ACC112 (cell line): ENCODE data around the gene CREB1.

ENCODE experiments used
- H2AFZ ChIP-seq: fragments of 200-600 bp; sonication (generic); one replicate; pipeline ENCODE4 v1.6.0; 2017; ENCODE audit warnings: antibody characterized with exemption, low read length; ENCODE audit not compliant: unreplicated experiment
- H3K27ac ChIP-seq: fragments of 200-600 bp; sonication (generic); 2 replicates; pipeline ENCODE4 v1.5.1; 2014; ENCODE audit warnings: low read depth, mild to moderate bottlenecking, antibody characterized with exemption, low read length, moderate library complexity
- H3K27me3 ChIP-seq: fragments of 200-600 bp; sonication (generic); 2 replicates; pipeline ENCODE4 v1.6.1; 2014; ENCODE audit warnings: mild to moderate bottlenecking, antibody characterized with exemption, low read length, moderate library complexity, mixed read lengths; ENCODE audit not compliant: insufficient read depth
- H3K36me3 ChIP-seq: fragments of 200-600 bp; sonication (generic); 2 replicates; pipeline ENCODE4 v1.6.1; 2016; ENCODE audit warnings: mild to moderate bottlenecking, antibody characterized with exemption, low read length, moderate library complexity, mixed read lengths; ENCODE audit not compliant: insufficient read depth
- H3K4me1 ChIP-seq: fragments of 200-600 bp; sonication (generic); one replicate; pipeline ENCODE4 v1.6.1; 2016; ENCODE audit warnings: low read length, mixed read lengths; ENCODE audit not compliant: insufficient read depth, unreplicated experiment, control insufficient read depth
- H3K4me3 ChIP-seq: fragments of 200-600 bp; sonication (generic); 2 replicates; pipeline ENCODE4 v1.5.1; 2014; ENCODE audit warnings: mild to moderate bottlenecking, low read depth, low read length
- H3K79me2 ChIP-seq: fragments of 200-600 bp; sonication (generic); one replicate; pipeline ENCODE4 v1.6.0; 2016; ENCODE audit warnings: low read length; ENCODE audit not compliant: control insufficient read depth, unreplicated experiment, insufficient read depth

Gene CREB1

GRCh38 chr2:207523005-207523404 is 6.8 kb upstream of the CREB1 start:
- Histone ChIP-seq H3K27ac (no peak overlapping the region), H3K4me1 (peaks cover 16% of the 10 kb centered on the region), H2AFZ (no peak overlapping the region), H3K27me3 (no peaks in the 10 kb centered on the region), H3K79me2 (peaks cover 7% of the 10 kb centered on the region), H3K4me3 (no peak overlapping the region), H3K36me3 (peaks cover 6% of the 10 kb centered on the region)

- H3K27ac ChIP-seq, result no peak overlapping the region
- no peak overlapping the region for H2AFZ ChIP-seq
Measured at GRCh38 chr2:207525296-207525695, 4.5 kb upstream of the CREB1 start.

GRCh38 chr2:207528980-207529329 is 807 bp upstream of the CREB1 start:
- peaks cover 4% of the 10 kb centered on the region; the same call in 1 of the 2 replicates for H3K36me3 ChIP-seq
- H3K79me2 ChIP-seq, result peaks cover 52% of the 10 kb centered on the region
- H3K4me3 ChIP-seq, result peak overlapping the region; percentile 93
- peak overlapping the region; percentile 93 for H3K27ac ChIP-seq
- no peaks in the 10 kb centered on the region for H3K27me3 ChIP-seq
- peak overlapping the region; percentile 93 for H2AFZ ChIP-seq
- peaks cover 33% of the 10 kb centered on the region for H3K4me1 ChIP-seq

More at GRCh38 chr2:207525296-207525695, 4.5 kb upstream of the CREB1 start:
- Histone ChIP-seq H3K36me3 (peaks cover 6% of the 10 kb centered on the region; the same call in 1 of the 2 replicates), H3K4me3 (no peak overlapping the region), H3K27me3 (no peaks in the 10 kb centered on the region), H3K4me1 (peaks cover 22% of the 10 kb centered on the region), H3K79me2 (peaks cover 17% of the 10 kb centered on the region)

- peaks cover 43% of the 10 kb centered on the region for H3K4me1 ChIP-seq
- peaks cover 4% of the 10 kb centered on the region; the same call in 1 of the 2 replicates for H3K36me3 ChIP-seq
- H3K79me2 ChIP-seq, result peaks cover 66% of the 10 kb centered on the region
- H3K4me3 ChIP-seq, result peak overlapping the region; percentile 93
- H2AFZ ChIP-seq, result no peak overlapping the region
- H3K27ac ChIP-seq, result peak overlapping the region; percentile 93
- no peaks in the 10 kb centered on the region for H3K27me3 ChIP-seq
Measured at GRCh38 chr2:207530160-207531031, 634 bp downstream of the CREB1 start.

- H3K79me2 ChIP-seq, result peaks cover 74% of the 10 kb centered on the region
- H3K4me1 ChIP-seq, result peaks cover 40% of the 10 kb centered on the region
- H3K36me3 ChIP-seq, result no peaks in the 10 kb centered on the region
- no peaks in the 10 kb centered on the region for H3K27me3 ChIP-seq
- no peak overlapping the region for H2AFZ ChIP-seq
- H3K4me3 ChIP-seq, result peak overlapping the region; percentile 79
- H3K27ac ChIP-seq, result peak overlapping the region; percentile 91
Measured at GRCh38 chr2:207531032-207531952, 1.5 kb downstream of the CREB1 start.

- peaks cover 85% of the 10 kb centered on the region for H3K79me2 ChIP-seq
- H3K4me1 ChIP-seq, result peaks cover 31% of the 10 kb centered on the region
- no peaks in the 10 kb centered on the region for H3K27me3 ChIP-seq
- H3K36me3 ChIP-seq, result peaks cover 3% of the 10 kb centered on the region; the same call in 1 of the 2 replicates
- H2AFZ ChIP-seq, result no peak overlapping the region
- H3K27ac ChIP-seq, result no peak overlapping the region
- no peak overlapping the region for H3K4me3 ChIP-seq
Measured at GRCh38 chr2:207532676-207533075, 2.9 kb downstream of the CREB1 start.

- peaks cover 3% of the 10 kb centered on the region; the same call in 1 of the 2 replicates for H3K36me3 ChIP-seq
- H3K4me1 ChIP-seq, result peaks cover 22% of the 10 kb centered on the region
- H2AFZ ChIP-seq, result no peak overlapping the region
- no peak overlapping the region for H3K4me3 ChIP-seq
- no peak overlapping the region for H3K27ac ChIP-seq
- peaks cover 85% of the 10 kb centered on the region for H3K79me2 ChIP-seq
- H3K27me3 ChIP-seq, result no peaks in the 10 kb centered on the region
Measured at GRCh38 chr2:207533461-207534008, 3.8 kb downstream of the CREB1 start.

- Histone ChIP-seq H3K79me2 (peaks cover 86% of the 10 kb centered on the region), H3K36me3 (peaks cover 3% of the 10 kb centered on the region; the same call in 1 of the 2 replicates), H3K4me3 (no peak overlapping the region), H2AFZ (no peak overlapping the region), H3K27ac (no peak overlapping the region), H3K4me1 (peaks cover 21% of the 10 kb centered on the region), H3K27me3 (no peaks in the 10 kb centered on the region)
Measured at GRCh38 chr2:207534417-207534816, 4.7 kb downstream of the CREB1 start.

- Histone ChIP-seq H3K4me1 (peaks cover 7% of the 10 kb centered on the region), H3K27me3 (no peaks in the 10 kb centered on the region), H3K36me3 (peaks cover 3% of the 10 kb centered on the region; the same call in 1 of the 2 replicates), H3K27ac (no peak overlapping the region), H2AFZ (no peak overlapping the region), H3K4me3 (no peak overlapping the region), H3K79me2 (peaks cover 78% of the 10 kb centered on the region)
Measured at GRCh38 chr2:207539470-207539869, 9.7 kb downstream of the CREB1 start.

GRCh38 chr2:207540431-207540830 is 10.7 kb downstream of the CREB1 start:
- peaks cover 3% of the 10 kb centered on the region; the same call in 1 of the 2 replicates for H3K36me3 ChIP-seq
- no peaks in the 10 kb centered on the region for H3K27me3 ChIP-seq
- no peak overlapping the region for H2AFZ ChIP-seq
- H3K27ac ChIP-seq, result no peak overlapping the region
- H3K4me1 ChIP-seq, result no peaks in the 10 kb centered on the region
- H3K4me3 ChIP-seq, result no peak overlapping the region
- peaks cover 78% of the 10 kb centered on the region for H3K79me2 ChIP-seq
